K562 (cell line): ENCODE data around the gene PRCC. TPM values are rescaled to one million over a fixed set of nuclear protein-coding genes. Genes with fewer than 3 reads are reported as not detected.

Experiments
- ATAC-seq: fragments of 200-7000 bp; cut with Tn5 transposase; 3 replicates; pipeline ENCODE4 v1.9.1; 2020; ENCODE audit warnings: moderate library complexity
- BruUV-seq: library from RNA; stranded (reverse); fragments of 400-500 nt; replicated peaks from 2 replicates; lab custom pipeline; 2021; lab: Mats Ljungman, UMichigan
- CTCF ChIA-PET: fragments of 300-600 bp; formaldehyde crosslinking; extraction: SDS; loops from one replicate; lab custom pipeline; 2021; ENCODE audit warnings: low intra/inter-chr PET ratio; lab: Yijun Ruan, JAX
- POLR2A ChIA-PET: fragments of 300-600, 350-650 bp; sonication (Branson Sonifier 250); formaldehyde crosslinking; extraction: SDS; loops from one replicate; lab custom pipeline; 2021; ENCODE audit warnings: antibody characterized with exemption, inconsistent platforms; lab: Yijun Ruan, JAX
- DNase-seq, 4 experiments: peaks; one replicate each; pipeline versions ENCODE4 v3.0.0 to v3.0.0-alpha.2; 2011 to 2018; ENCODE audit warnings: low spot score in 3 of 4, mixed read lengths in 3 of 4; ENCODE audit errors: extremely low read depth in 1 of 4
- FAIRE-seq: peaks from 2 replicates; lab custom pipeline; 2011; peaks lifted over from hg19 to GRCh38; lab: Jason Lieb, UNC
- H2AFZ ChIP-seq: 2 replicates; pipeline ENCODE4 v1.6.0; 2011; ENCODE audit warnings: low read depth, low read length, control low read depth, inconsistent platforms
- H3K27ac ChIP-seq: fragments of 200-600 bp; 3 replicates; pipeline ENCODE4 v1.8.0; 2011; ENCODE audit warnings: low read depth, mild to moderate bottlenecking, control low read depth, inconsistent platforms, low read length, moderate library complexity, mixed read lengths; ENCODE audit errors: extremely low read depth
- H3K27me3 ChIP-seq, 2 experiments: fragments of 300-600 bp in 1 of 2; 2 replicates in 1 of 2; 3 replicates in 1 of 2; pipeline versions ENCODE4 v1.6.0 to v1.8.0; 2011; ENCODE audit warnings: inconsistent platforms in 2 of 2, low read length in 2 of 2, mild to moderate bottlenecking in 1 of 2, mixed read lengths in 1 of 2, moderate library complexity in 1 of 2; ENCODE audit not compliant: control insufficient read depth in 2 of 2, insufficient read depth in 2 of 2
- H3K36me3 ChIP-seq: fragments of 300-600 bp; 3 replicates; pipeline ENCODE4 v1.8.0; 2011; ENCODE audit warnings: mild to moderate bottlenecking, low read length, inconsistent platforms; ENCODE audit not compliant: control insufficient read depth, insufficient read depth
- H3K4me1 ChIP-seq, 2 experiments: fragments of 200-600 bp in 1 of 2; replicated peaks in 1 of 2; 2 replicates in 1 of 2; 3 replicates in 1 of 2; pipeline versions ENCODE4 v1.5.1 to v1.8.0; 2011; ENCODE audit warnings: inconsistent platforms in 2 of 2, low read length in 2 of 2, mild to moderate bottlenecking in 1 of 2, mixed read lengths in 1 of 2, moderate library complexity in 1 of 2; ENCODE audit not compliant: control insufficient read depth in 2 of 2, insufficient read depth in 2 of 2
- H3K4me2 ChIP-seq: 2 replicates; pipeline ENCODE4 v1.6.1; 2011; ENCODE audit warnings: low read length, control low read depth, inconsistent platforms, mixed read lengths; ENCODE audit not compliant: insufficient read depth
- H3K4me3 ChIP-seq: fragments of 200-600 bp; sonication (generic), shearing (Covaris generic); 2 replicates; pipeline ENCODE4 v1.5.1; 2016; ENCODE audit warnings: control low read depth, inconsistent platforms
- H3K79me2 ChIP-seq: fragments of 200-600 bp; 3 replicates; pipeline ENCODE4 v1.8.0; 2011; ENCODE audit warnings: low read length, inconsistent platforms; ENCODE audit not compliant: control insufficient read depth, insufficient read depth
- H3K9ac ChIP-seq, 2 experiments: 2 replicates each; pipeline versions ENCODE4 v1.6.0 to v1.6.1; 2011; ENCODE audit warnings: low read depth in 2 of 2, low read length in 2 of 2, control low read depth in 1 of 2, inconsistent platforms in 1 of 2, mild to moderate bottlenecking in 1 of 2, mixed read lengths in 1 of 2; ENCODE audit not compliant: insufficient read depth in 1 of 2
- H3K9me1 ChIP-seq: one replicate; pipeline ENCODE4 v1.6.0; 2011; ENCODE audit warnings: inconsistent platforms, mild to moderate bottlenecking, low read length, moderate library complexity; ENCODE audit not compliant: control insufficient read depth, insufficient read depth
- H3K9me3 ChIP-seq: replicated peaks from 2 replicates; pipeline ENCODE4 v1.5.1; 2011; ENCODE audit warnings: low read depth, low read length, inconsistent platforms; ENCODE audit not compliant: control insufficient read depth, insufficient read depth
- H4K20me1 ChIP-seq: replicated peaks from 2 replicates; pipeline ENCODE4 v1.6.1; 2011; ENCODE audit warnings: low read length, inconsistent platforms, mixed read lengths; ENCODE audit not compliant: control insufficient read depth, insufficient read depth
- BACH1 ChIP-seq: fragments of 200-800 bp; sonication (Bioruptor generic); IDR thresholded peaks from 2 replicates; pipeline ENCODE4 v1.6.1; 2016; ENCODE audit warnings: missing genetic modification characterization, missing compliant biosample characterization
- HNRNPUL1 ChIP-seq: fragments of 200-400 bp; formaldehyde crosslinking; IDR thresholded peaks from 2 replicates; pipeline ENCODE4 v1.6.1; 2017; ENCODE audit warnings: low read length
- MYC ChIP-seq, 2 experiments: fragments of 250-450 bp in 1 of 2; sonication (Bioruptor Pico) in 1 of 2; IDR thresholded peaks; 2 replicates each; pipeline versions ENCODE4 v1.5.1 to v1.6.1; 2012 to 2021; ENCODE audit warnings: low read depth in 2 of 2, borderline replicate concordance in 1 of 2, improper control_type of control experiment in 1 of 2, low read length in 1 of 2, mild to moderate bottlenecking in 1 of 2, moderate library complexity in 1 of 2
- NFE2L1 ChIP-seq: fragments of 450-650 bp; IDR thresholded peaks from 2 replicates; pipeline ENCODE4 v1.6.1; 2016; ENCODE audit warnings: missing genetic modification characterization, low read depth, mild to moderate bottlenecking, missing compliant biosample characterization, moderate library complexity, borderline replicate concordance
- RB1 ChIP-seq: fragments of 450-650 bp; IDR thresholded peaks from 2 replicates; pipeline ENCODE4 v1.6.1; 2017; ENCODE audit warnings: low read depth, mild to moderate bottlenecking
- RERE ChIP-seq: sonication (generic); formaldehyde crosslinking; IDR thresholded peaks from 2 replicates; pipeline ENCODE4 v1.8.0; 2023; ENCODE audit warnings: missing genetic modification reagents, mild to moderate bottlenecking, borderline replicate concordance
- RFX1 ChIP-seq: fragments of 450-650 bp; IDR thresholded peaks from 2 replicates; pipeline ENCODE4 v1.6.1; 2016; ENCODE audit warnings: mild to moderate bottlenecking, moderate library complexity
- SNAPC5 ChIP-seq: fragments of 250-450 bp; sonication (Bioruptor Pico); IDR thresholded peaks from 2 replicates; pipeline ENCODE4 v1.8.0; 2021; ENCODE audit warnings: moderate library complexity, mild to moderate bottlenecking, inconsistent platforms
- SPI1 ChIP-seq: IDR thresholded peaks from 2 replicates; pipeline ENCODE4 v1.6.1; 2011; ENCODE audit warnings: low read depth, low read length, control low read depth, borderline replicate concordance
- ZNF140 ChIP-seq: fragments of 250-450 bp; sonication (Bioruptor Pico); IDR thresholded peaks from 2 replicates; pipeline ENCODE4 v1.8.0; 2021; ENCODE audit warnings: moderate library complexity, mild to moderate bottlenecking, inconsistent platforms
- ZNF197 ChIP-seq: fragments of 200-800 bp; sonication (Bioruptor generic); IDR thresholded peaks from 2 replicates; pipeline ENCODE4 v1.6.1; 2016; ENCODE audit warnings: low read depth, missing genetic modification characterization, missing compliant biosample characterization
- ZNF77 ChIP-seq: fragments of 250-450 bp; sonication (Bioruptor Pico); IDR thresholded peaks from 2 replicates; pipeline ENCODE4 v1.5.0; 2020
- WGBS: fragments of 100-300 bp; shearing (Covaris generic); methylation state at CpG from one replicate; pipeline ENCODE4 v1.1.6; 2016; ENCODE audit warnings: low coverage, mixed read lengths; ENCODE audit not compliant: insufficient coverage; ENCODE audit errors: missing lambda C conversion rate; 5-methylcytosine and 5-hydroxymethylcytosine counted together
- in situ Hi-C: fragments of 300-500 bp; cut with MboI; formaldehyde crosslinking; loops from 4 replicates; pipeline ENCODE4 v1.15.0; 2018; ENCODE audit warnings: inconsistent platforms, mixed read lengths
- intact Hi-C: fragments of 100-400 bp; cut with micrococcal nuclease; formaldehyde crosslinking; loops from 2 replicates; pipeline ENCODE4 v1.14.2; 2022
- polyA plus RNA-seq, 8 experiments: library from polyadenylated mRNA; depleted of rRNA in 4 of 8; stranded (reverse) in 5 of 8; unstranded in 3 of 8; fragments of >200 nt; fragmentation: Nextera tagmentation in 2 of 8; fragmentation: Illumina TruSeq in 1 of 8; extraction: Ambion mirVana in 2 of 8; extraction: Trizol in 1 of 8; gene quantifications; 2 replicates each; pipeline versions ENCODE4 v1.2.1 to v1.2.3, GENCODE V29; 2011 to 2014; ENCODE audit warnings: inconsistent platforms in 1 of 8, missing spikeins in 1 of 8
- total RNA-seq, 7 experiments: library from RNA; depleted of rRNA in 6 of 7; stranded (reverse); fragments of >200 nt in 6 of 7; fragmentation: Illumina TruSeq in 2 of 7; extraction: Trizol in 2 of 7; gene quantifications; 2 replicates each; pipeline versions ENCODE4 v1.2.1 to v1.2.3, GENCODE V29; 2011 to 2021; ENCODE audit warnings: low replicate concordance in 1 of 7
- TF ChIP-seq, protein P1 (sequence below): fragments of 250-450 bp; sonication (Bioruptor Pico); IDR thresholded peaks from 2 replicates; pipeline ENCODE4 v1.8.0; 2021; ENCODE audit warnings: moderate library complexity, mild to moderate bottlenecking, inconsistent platforms
- TF ChIP-seq, protein P2 (sequence below): sonication (generic); formaldehyde crosslinking; IDR thresholded peaks from 2 replicates; pipeline ENCODE4 v1.9.0; 2022; ENCODE audit warnings: mild to moderate bottlenecking, missing genetic modification reagents

PRCC gene
- total and polyA plus RNA-seq, 9 of the 15 experiments (the other 6 are each of a cell fraction or from before 2014, with no cell fraction given) = 23.9 to 201 (median 41.1) TPM

DNA sequence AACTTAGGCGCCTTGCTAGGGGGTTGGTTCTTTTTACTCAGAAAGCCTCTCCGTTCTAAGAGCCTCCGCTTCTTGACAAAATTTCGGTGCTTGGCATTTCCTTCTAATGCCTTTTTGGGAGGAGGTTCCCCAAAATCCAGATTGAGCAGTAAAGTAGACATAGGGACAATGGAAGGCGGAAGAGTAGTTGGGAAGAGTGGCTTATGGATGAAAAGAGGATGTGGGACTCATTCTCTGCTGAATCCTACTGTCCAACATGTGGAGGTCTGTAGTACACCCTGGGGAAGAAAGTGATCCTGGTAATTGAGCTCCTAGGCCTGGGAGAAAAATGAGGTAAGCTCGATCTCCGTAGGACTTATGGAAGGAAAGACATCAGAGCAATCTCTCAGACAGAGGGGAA is 39.8 kb upstream of the PRCC start:
- Histone ChIP-seq H3K27ac (peak overlapping the region; percentile 82), H2AFZ (no peak overlapping the region), H3K36me3 (peaks cover 73% of the 10 kb centered on the region), H4K20me1 (peaks cover 31% of the 10 kb centered on the region), H3K4me2 (peak overlapping the region; percentile 100), H3K9me1 (no peaks in the 10 kb centered on the region), H3K9ac (peak overlapping the region; percentile 91 to 99), H3K27me3 (no peaks in the 10 kb centered on the region; a peak in 1 of 5 replicates), H3K9me3 (no peaks in the 10 kb centered on the region), H3K4me1 (peaks cover 13 to 17% of the 10 kb centered on the region in 2 experiments; a peak in 4 of 5 replicates), H3K4me3 (peak overlapping the region; percentile 76), H3K79me2 (peaks cover 81% of the 10 kb centered on the region)
- FAIRE-seq (no peak), ATAC-seq (no peak), DNase-seq (no peak)
- no TSS peak for BruUV-seq
- 2% methylated on average over 7 of the region's 7 CpGs for WGBS
- ChIA-PET CTCF (interaction anchor here (0.6 to 6.9 kb wide), 7 partner anchors 38 to 163 kb away, joined by 3 to 143 read pairs (median 16); partner anchors contain the start of genes INSRR and NTRK1), POLR2A (interaction anchor here (0.6 to 5.0 kb wide), 18 partner anchors 10 to 164 kb away, joined by 3 to 60 read pairs (median 4); partner anchors contain the start of genes MRPL24, NTRK1 and PRCC)
- intact Hi-C loops (loop anchor here (2.0 to 5.0 kb wide), 4 partner anchors 39 to 195 kb away; partner anchors contain the start of genes LRRC71 and PRCC), in situ Hi-C loops (loop anchor here (5.0 to 25.0 kb wide), 3 partner anchors 40 to 1415 kb away; partner anchors contain the start of genes FDPS, NTRK1, PKLR and PRCC)
- TF ChIP-seq HNRNPUL1 = no peak
- TF ChIP-seq BACH1 (tag) = no peak
- TF ChIP-seq, protein P1, sequence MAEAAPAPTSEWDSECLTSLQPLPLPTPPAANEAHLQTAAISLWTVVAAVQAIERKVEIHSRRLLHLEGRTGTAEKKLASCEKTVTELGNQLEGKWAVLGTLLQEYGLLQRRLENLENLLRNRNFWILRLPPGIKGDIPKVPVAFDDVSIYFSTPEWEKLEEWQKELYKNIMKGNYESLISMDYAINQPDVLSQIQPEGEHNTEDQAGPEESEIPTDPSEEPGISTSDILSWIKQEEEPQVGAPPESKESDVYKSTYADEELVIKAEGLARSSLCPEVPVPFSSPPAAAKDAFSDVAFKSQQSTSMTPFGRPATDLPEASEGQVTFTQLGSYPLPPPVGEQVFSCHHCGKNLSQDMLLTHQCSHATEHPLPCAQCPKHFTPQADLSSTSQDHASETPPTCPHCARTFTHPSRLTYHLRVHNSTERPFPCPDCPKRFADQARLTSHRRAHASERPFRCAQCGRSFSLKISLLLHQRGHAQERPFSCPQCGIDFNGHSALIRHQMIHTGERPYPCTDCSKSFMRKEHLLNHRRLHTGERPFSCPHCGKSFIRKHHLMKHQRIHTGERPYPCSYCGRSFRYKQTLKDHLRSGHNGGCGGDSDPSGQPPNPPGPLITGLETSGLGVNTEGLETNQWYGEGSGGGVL (CRISPR knock-in tag) = no peak
- TF ChIP-seq, protein P2, sequence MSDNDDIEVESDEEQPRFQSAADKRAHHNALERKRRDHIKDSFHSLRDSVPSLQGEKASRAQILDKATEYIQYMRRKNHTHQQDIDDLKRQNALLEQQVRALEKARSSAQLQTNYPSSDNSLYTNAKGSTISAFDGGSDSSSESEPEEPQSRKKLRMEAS (CRISPR knock-in tag) = no peak
- no peak for TF ChIP-seq ZNF140
- TF ChIP-seq RERE (CRISPR knock-in tag) = 0 out of 2 replicates have a peak, but pooled peaks have one; percentile 51
- TF ChIP-seq ZNF197 (CRISPR knock-in tag) = no peak
- no peak for TF ChIP-seq RFX1
- no peak for TF ChIP-seq NFE2L1 (tag)
- TF ChIP-seq SPI1 = 0 out of 2 replicates have a peak, but pooled peaks have one; percentile 31
- no peak for TF ChIP-seq SNAPC5 (CRISPR knock-in tag)
- no peak for TF ChIP-seq MYC (IDR thresholded peaks at IDR 0.05; ENCODE audit: low read depth, low read length)
- no peak for TF ChIP-seq MYC (CRISPR knock-in tag; IDR thresholded peaks at IDR 0.05; ENCODE audit: borderline replicate concordance, low read depth)
- no peak for TF ChIP-seq ZNF77 (CRISPR knock-in tag)
- TF ChIP-seq RB1 = no peak
